Measurements from ENCODE around the gene BMPR1B. TPM values are rescaled to one million over a fixed set of nuclear protein-coding genes. Genes with fewer than 3 reads are reported as not detected.

The BMPR1B gene
- total RNA-seq, 1 donor, result 13.5 TPM

DNA sequence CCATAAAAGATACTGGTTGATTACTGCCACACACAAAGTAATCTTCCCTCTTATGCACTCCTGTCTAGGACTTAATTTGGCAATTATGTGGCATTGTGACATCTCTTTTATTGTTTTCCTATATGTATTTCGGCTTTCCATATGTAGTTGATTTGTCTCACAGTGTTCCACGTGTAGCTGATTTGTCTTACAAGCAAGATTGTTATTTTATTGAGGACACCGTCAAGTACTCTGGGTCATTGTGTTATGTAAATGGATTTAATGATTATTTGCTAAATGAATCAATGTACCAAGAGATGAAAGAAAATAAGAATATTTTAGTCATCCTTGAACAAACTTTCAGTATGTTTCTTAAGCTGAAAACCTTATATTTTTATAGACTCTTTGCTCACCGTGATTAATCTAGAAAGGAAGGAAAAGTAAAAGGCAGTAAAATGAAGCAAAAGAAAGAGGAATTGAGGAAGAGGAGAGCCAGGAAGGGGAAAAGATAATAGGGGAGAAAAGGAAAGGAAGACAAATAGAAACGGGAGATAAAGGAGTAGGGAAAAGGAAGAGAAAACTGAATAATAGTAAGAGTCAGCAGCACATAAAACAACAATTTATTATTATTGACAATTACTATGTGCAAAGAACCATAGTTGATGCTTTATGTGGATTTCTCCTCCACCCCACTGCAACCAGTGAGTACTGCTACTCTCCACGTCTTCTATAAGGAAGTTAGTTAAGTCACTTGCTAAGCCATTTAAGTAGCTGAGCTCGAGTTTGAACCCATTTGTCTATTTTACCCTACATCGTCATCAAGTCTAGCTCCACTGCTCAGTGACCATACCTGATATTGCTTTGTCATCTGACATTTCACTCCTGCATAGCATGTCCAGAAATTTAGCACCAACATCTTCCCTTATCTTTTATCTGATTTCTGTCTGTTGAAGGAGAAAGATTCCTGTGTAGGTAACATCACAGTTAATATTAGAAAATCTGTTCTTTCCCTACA lies 336.5 kb downstream of the BMPR1B start:
- TF ChIP-seq, protein P1, sequence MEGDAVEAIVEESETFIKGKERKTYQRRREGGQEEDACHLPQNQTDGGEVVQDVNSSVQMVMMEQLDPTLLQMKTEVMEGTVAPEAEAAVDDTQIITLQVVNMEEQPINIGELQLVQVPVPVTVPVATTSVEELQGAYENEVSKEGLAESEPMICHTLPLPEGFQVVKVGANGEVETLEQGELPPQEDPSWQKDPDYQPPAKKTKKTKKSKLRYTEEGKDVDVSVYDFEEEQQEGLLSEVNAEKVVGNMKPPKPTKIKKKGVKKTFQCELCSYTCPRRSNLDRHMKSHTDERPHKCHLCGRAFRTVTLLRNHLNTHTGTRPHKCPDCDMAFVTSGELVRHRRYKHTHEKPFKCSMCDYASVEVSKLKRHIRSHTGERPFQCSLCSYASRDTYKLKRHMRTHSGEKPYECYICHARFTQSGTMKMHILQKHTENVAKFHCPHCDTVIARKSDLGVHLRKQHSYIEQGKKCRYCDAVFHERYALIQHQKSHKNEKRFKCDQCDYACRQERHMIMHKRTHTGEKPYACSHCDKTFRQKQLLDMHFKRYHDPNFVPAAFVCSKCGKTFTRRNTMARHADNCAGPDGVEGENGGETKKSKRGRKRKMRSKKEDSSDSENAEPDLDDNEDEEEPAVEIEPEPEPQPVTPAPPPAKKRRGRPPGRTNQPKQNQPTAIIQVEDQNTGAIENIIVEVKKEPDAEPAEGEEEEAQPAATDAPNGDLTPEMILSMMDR (IDR thresholded peaks at IDR 0.05; ENCODE audit: insufficient read depth, low read length), result no peak
- no peak for DNase-seq (ENCODE audit: low read depth)
- H3K4me3 ChIP-seq (ENCODE audit: low read depth, low read length), result no peak overlapping the region

DNA sequence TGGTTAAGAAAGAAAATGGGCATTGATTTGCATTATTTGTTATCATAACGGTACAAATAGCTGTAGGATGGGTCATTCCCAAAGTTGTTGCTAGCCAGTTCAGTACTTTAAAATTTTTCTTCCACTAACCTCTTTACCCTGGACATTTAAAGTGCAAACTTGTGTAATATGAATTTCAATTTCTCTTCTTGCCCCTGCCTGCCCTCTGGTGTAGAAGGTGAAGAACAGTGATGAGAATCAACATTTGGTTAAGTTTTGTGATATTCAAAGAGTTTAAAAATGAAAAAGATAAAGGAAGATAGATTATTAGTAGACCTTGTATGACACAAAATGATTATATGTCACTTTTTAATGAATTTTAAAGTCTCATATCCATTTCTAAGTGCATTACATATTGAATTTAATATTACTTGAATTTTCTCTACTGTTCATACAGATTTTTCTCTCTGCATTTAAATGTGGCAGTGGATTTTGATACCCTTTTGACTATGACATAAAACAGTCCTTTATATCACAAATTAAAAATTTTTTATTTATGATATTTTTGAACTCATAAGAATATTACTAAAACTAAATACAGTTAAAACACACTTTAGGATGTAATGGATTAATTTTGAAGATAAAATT lies 337.7 kb downstream of the BMPR1B start:
- H3K4me3 ChIP-seq (ENCODE audit: low read depth, low read length), result no peak overlapping the region
- DNase-seq (ENCODE audit: low read depth), result peak; percentile 72
- TF ChIP-seq, protein P1 (IDR thresholded peaks at IDR 0.05; ENCODE audit: insufficient read depth, low read length), result peak; percentile 79

DNA sequence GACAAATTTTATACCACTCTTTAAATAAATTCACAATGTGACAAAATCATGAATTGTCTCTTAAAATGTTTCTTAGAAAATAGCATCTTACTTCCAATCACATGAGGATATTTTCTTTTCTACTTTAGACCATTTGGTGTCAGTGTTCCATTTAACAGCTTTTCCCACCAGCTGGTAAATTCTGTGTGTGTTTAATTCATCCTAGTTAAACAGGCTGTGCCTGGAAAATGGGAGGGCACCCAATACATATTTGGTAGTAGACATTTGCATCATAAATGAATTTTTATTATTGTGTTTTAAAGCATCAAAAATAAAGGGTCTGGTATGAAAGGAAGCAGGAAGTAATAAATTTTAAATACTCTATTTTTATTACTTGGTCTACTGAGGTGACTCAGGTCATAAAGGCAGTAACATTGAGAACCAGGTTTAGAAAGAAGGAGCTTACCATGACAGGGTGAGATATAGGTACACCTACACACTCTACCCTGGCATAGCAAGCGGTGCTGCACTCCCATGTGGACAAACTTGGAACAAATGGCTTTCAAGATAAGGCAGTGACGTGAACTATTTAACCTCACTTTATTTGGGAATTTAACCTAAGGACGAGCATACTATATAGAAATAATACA lies 344.5 kb downstream of the BMPR1B start:
- no peak for DNase-seq (ENCODE audit: low read depth)
- TF ChIP-seq, protein P1 (IDR thresholded peaks at IDR 0.05; ENCODE audit: insufficient read depth, low read length), result no peak
- H3K4me3 ChIP-seq (ENCODE audit: low read depth, low read length), result no peak overlapping the region

DNA sequence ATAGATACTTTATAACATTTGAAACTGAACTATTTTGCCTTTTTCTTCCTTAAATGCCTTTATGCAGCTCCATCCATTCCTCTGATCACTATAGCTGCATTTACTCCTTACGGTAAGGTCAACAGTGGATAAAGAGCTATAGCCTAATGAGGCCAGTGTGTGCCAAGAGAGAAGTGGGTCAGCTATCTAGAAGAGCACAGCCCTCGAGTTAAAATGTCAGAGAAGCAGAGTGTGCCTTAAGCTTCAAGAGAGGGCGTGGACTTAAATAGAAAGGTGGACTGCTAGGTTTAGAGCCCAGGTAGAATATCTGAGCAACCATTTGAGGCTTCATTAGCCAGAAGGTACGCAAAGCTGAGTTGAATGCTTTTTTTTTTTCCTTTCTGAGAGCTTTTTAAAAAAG lies 347.4 kb downstream of the BMPR1B start:
- TF ChIP-seq, protein P1 (IDR thresholded peaks at IDR 0.05; ENCODE audit: insufficient read depth, low read length), result no peak
- H3K4me3 ChIP-seq (ENCODE audit: low read depth, low read length), result no peak overlapping the region
- DNase-seq (ENCODE audit: low read depth), result no peak

DNA sequence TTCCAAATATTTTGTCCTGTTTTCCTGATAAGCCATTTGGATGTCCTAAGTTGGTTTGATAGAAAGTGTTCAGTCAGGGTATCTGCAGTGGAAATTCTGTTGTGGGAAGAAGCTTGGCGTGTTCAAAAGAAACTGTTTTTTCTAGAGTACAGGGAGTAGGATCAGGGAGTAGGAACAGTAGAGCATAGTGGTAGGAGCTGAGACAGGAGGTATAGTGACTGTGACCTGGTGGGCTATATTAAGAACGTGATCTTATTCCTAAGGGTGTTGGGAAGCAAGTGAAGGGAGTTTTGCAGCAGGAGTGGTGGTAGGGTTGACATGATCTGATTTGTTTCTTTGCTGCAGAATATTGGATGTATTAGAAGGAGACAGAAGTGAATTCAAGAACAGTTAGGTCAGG lies 348.2 kb downstream of the BMPR1B start:
- TF ChIP-seq, protein P1 (IDR thresholded peaks at IDR 0.05; ENCODE audit: insufficient read depth, low read length), result no peak
- H3K4me3 ChIP-seq (ENCODE audit: low read depth, low read length), result no peak overlapping the region
- no peak for DNase-seq (ENCODE audit: low read depth)

DNA sequence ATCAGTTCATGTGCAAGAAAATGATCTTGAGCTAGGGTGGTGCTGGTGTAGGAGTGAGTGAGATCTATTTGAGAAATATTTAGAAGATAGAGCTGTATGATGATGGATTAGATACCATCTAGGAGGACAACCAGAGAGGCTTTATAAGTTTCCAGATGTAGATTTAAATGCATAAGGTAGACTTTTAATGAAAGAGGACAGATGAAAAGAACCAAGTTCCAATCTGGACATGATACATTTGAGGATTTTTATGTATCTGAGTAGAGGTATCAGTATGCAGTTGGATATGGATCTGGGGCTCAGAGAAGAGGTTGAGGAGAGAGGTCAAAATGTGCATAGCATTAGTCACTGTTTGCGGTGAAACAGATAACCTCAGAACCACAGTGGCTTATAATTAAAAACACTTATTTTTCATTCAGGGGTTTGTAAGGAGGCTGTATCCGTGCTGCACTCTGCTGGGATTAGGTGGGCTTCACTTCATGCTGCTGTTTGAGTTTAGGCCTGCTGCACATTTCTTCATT lies 348.7 kb downstream of the BMPR1B start:
- no peak overlapping the region for H3K4me3 ChIP-seq (ENCODE audit: low read depth, low read length)
- TF ChIP-seq, protein P1 (IDR thresholded peaks at IDR 0.05; ENCODE audit: insufficient read depth, low read length), result no peak
- peak; percentile 20 for DNase-seq (ENCODE audit: low read depth)
